T follicular helper cell (primary cell): ENCODE data around the gene CD55.
"Not testable (repeated sequence)": the region's sequence is repeated elsewhere in the genome, so short reads cannot be mapped to it uniquely, and the experiment has no call there.

Source experiments
- DNase-seq: peaks from one replicate; pipeline ENCODE4 v3.0.0-alpha.2; 2020; ENCODE audit warnings: low read depth

Gene CD55

GRCh38 chr1:207306023-207306422, 15.5 kb upstream of the CD55 start:
- DNase-seq, result no peak

- no peak for DNase-seq
These were observed 14.9 kb upstream of the CD55 start for GRCh38 chr1:207306603-207307002.

GRCh38 chr1:207308451-207309190, 12.9 kb upstream of the CD55 start:
- DNase-seq, result no peak

- no peak for DNase-seq
These were observed 11.7 kb upstream of the CD55 start for GRCh38 chr1:207309745-207310273.

GRCh38 chr1:207311888-207312603, 9.4 kb upstream of the CD55 start:
- DNase-seq, result no peak

GRCh38 chr1:207312604-207312920, 8.9 kb upstream of the CD55 start:
- DNase-seq, result no peak

GRCh38 chr1:207313131-207313530, 8.3 kb upstream of the CD55 start:
- DNase-seq, result no peak

- no peak for DNase-seq
These were observed 6.7 kb upstream of the CD55 start for GRCh38 chr1:207314816-207315215.

- DNase-seq, result no peak
These were observed 6.0 kb upstream of the CD55 start for GRCh38 chr1:207315435-207315834.

- DNase-seq, result no peak
These were observed 5.3 kb upstream of the CD55 start for GRCh38 chr1:207316141-207316540.

- no peak for DNase-seq
These were observed 4.7 kb upstream of the CD55 start for GRCh38 chr1:207316622-207317391.

GRCh38 chr1:207317561-207317960, 3.9 kb upstream of the CD55 start:
- no peak for DNase-seq

GRCh38 chr1:207318072-207318619, 3.3 kb upstream of the CD55 start:
- DNase-seq, result no peak

GRCh38 chr1:207319199-207319598, 2.3 kb upstream of the CD55 start:
- DNase-seq, result no peak

- DNase-seq, result not testable (repeated sequence)
These were observed 1.4 kb upstream of the CD55 start for GRCh38 chr1:207320105-207320504.

- DNase-seq, result no peak
These were observed 540 bp downstream of the CD55 start for GRCh38 chr1:207321790-207322645.

- DNase-seq, result no peak
These were observed 2.1 kb downstream of the CD55 start for GRCh38 chr1:207323425-207324225.

- no peak for DNase-seq
These were observed 6.5 kb downstream of the CD55 start for GRCh38 chr1:207328004-207328403.

GRCh38 chr1:207328908-207329440, 7.5 kb downstream of the CD55 start:
- DNase-seq, result no peak

- DNase-seq, result no peak
These were observed 8.0 kb downstream of the CD55 start for GRCh38 chr1:207329469-207329868.
